Liver (tissue), 9 donors: ENCODE data around the gene ITLN2. TPM values are rescaled to one million over a fixed set of nuclear protein-coding genes. Genes with fewer than 3 reads are reported as not detected.
"Not testable (repeated sequence)": the region's sequence is repeated elsewhere in the genome, so short reads cannot be mapped to it uniquely, and the experiment has no call there.

Source experiments
- DNase-seq: peaks from one replicate; pipeline ENCODE4 v3.0.0-alpha.2; 2017; ENCODE audit warnings: low spot score
- H3K27ac ChIP-seq, 2 donors: one replicate each; pipeline ENCODE4 v1.7.0; 2013; ENCODE audit warnings: inconsistent platforms in 2 of 2, low read length in 2 of 2, control low read depth in 1 of 2, low read depth in 1 of 2, mild to moderate bottlenecking in 1 of 2
- H3K27me3 ChIP-seq, 4 donors: one replicate each; pipeline versions ENCODE4 v1.6.1 to v1.7.0; 2013; ENCODE audit warnings: low read length in 3 of 4, inconsistent platforms in 1 of 4, mild to moderate bottlenecking in 1 of 4, moderate library complexity in 1 of 4; ENCODE audit not compliant: control insufficient read depth in 4 of 4, insufficient read depth in 4 of 4
- H3K36me3 ChIP-seq, 4 donors: one replicate each; pipeline versions ENCODE4 v1.6.1 to v1.7.0; 2013; ENCODE audit warnings: low read length in 3 of 4, mild to moderate bottlenecking in 3 of 4, low read depth in 1 of 4, moderate library complexity in 1 of 4; ENCODE audit not compliant: control insufficient read depth in 4 of 4, insufficient read depth in 3 of 4
- H3K4me1 ChIP-seq, 4 donors: one replicate each; pipeline versions ENCODE4 v1.6.1 to v1.7.0; 2013; ENCODE audit warnings: low read length in 3 of 4, mild to moderate bottlenecking in 3 of 4, moderate library complexity in 1 of 4; ENCODE audit not compliant: control insufficient read depth in 4 of 4, insufficient read depth in 4 of 4
- H3K4me3 ChIP-seq, 3 donors: one replicate each; pipeline versions ENCODE4 v1.6.1 to v1.7.0; 2013; ENCODE audit warnings: low read length in 3 of 3, control low read depth in 1 of 3, low read depth in 1 of 3, mild to moderate bottlenecking in 1 of 3
- H3K9ac ChIP-seq, 2 donors: one replicate each; pipeline ENCODE4 v1.7.0; 2013; ENCODE audit warnings: low read length in 2 of 2, mild to moderate bottlenecking in 2 of 2, moderate library complexity in 2 of 2, control low read depth in 1 of 2, low read depth in 1 of 2
- H3K9me3 ChIP-seq, 4 donors: one replicate each; pipeline versions ENCODE4 v1.6.1 to v1.7.0; 2013; ENCODE audit warnings: low read length in 3 of 4; ENCODE audit not compliant: control insufficient read depth in 4 of 4
- CTCF ChIP-seq: fragments of 150-350 bp; IDR thresholded peaks from 2 replicates; pipeline ENCODE4 v1.5.1; 2017; ENCODE audit warnings: improper control_type of control experiment, low read depth, low read length; ENCODE audit not compliant: missing input control
- FOXA1 ChIP-seq: IDR thresholded peaks from 2 replicates; pipeline ENCODE4 v1.6.1; 2016; ENCODE audit warnings: antibody characterized with exemption
- FOXA2 ChIP-seq: IDR thresholded peaks from 2 replicates; pipeline ENCODE4 v1.6.1; 2016; ENCODE audit warnings: antibody characterized with exemption
- HNF4A ChIP-seq, 2 donors: conservative IDR thresholded peaks; 2 replicates each; pipeline ENCODE4 v1.6.1; 2016; ENCODE audit warnings: antibody characterized with exemption in 2 of 2, mild to moderate bottlenecking in 2 of 2
- HNF4G ChIP-seq: IDR thresholded peaks from 2 replicates; pipeline ENCODE4 v1.6.1; 2016; ENCODE audit warnings: antibody characterized with exemption
- JUND ChIP-seq, 2 donors: IDR thresholded peaks; 2 replicates each; pipeline ENCODE4 v1.6.1; 2016; ENCODE audit warnings: antibody characterized with exemption in 2 of 2
- NR2F2 ChIP-seq: IDR thresholded peaks from 2 replicates; pipeline ENCODE4 v1.6.1; 2016; ENCODE audit warnings: antibody characterized with exemption
- RAD21 ChIP-seq, 2 donors: IDR thresholded peaks; 2 replicates each; pipeline ENCODE4 v1.6.1; 2016; ENCODE audit warnings: antibody characterized with exemption in 2 of 2, mild to moderate bottlenecking in 2 of 2
- REST ChIP-seq: IDR thresholded peaks from 2 replicates; pipeline ENCODE4 v1.6.1; 2016; ENCODE audit warnings: antibody characterized with exemption, mild to moderate bottlenecking
- RXRA ChIP-seq, 2 donors: IDR thresholded peaks; 2 replicates each; pipeline ENCODE4 v1.6.1; 2017 to 2018; ENCODE audit warnings: antibody characterized with exemption in 2 of 2, mild to moderate bottlenecking in 1 of 2
- SP1 ChIP-seq: IDR thresholded peaks from 2 replicates; pipeline ENCODE4 v1.6.1; 2018; ENCODE audit warnings: antibody characterized with exemption, mild to moderate bottlenecking
- YY1 ChIP-seq: IDR thresholded peaks from 2 replicates; pipeline ENCODE4 v1.6.1; 2016; ENCODE audit warnings: antibody characterized with exemption, mild to moderate bottlenecking
- ZBTB33 ChIP-seq: IDR thresholded peaks from 2 replicates; pipeline ENCODE4 v1.6.1; 2016; ENCODE audit warnings: antibody characterized with exemption
- WGBS: extraction: QIAGEN DNeasy Blood & Tissue Kit; methylation state at CpG from one replicate; pipeline ENCODE4 v1.1.7; 2013; 5-methylcytosine and 5-hydroxymethylcytosine counted together
- polyA plus RNA-seq, 2 donors: library from polyadenylated mRNA; stranded (reverse) in 1 of 2; unstranded in 1 of 2; fragments of 200-250 nt in 1 of 2; fragments of >200 nt in 1 of 2; fragmentation: Nextera tagmentation in 1 of 2; extraction: Ambion mirVana in 1 of 2; gene quantifications; one replicate each; pipeline versions ENCODE4 v1.2.1 to v1.2.3, GENCODE V29; 2013 to 2015
- total RNA-seq, 2 donors: library from RNA; depleted of rRNA; stranded (reverse); fragments of >200 nt; gene quantifications; one replicate each; pipeline ENCODE4 v1.2.3, GENCODE V29; 2014
- donor health status: healthy.
- donor health status: healthy.
- donor health status: healthy.
- donor health status: healthy.
- donor health status: healthy.

The ITLN2 gene
- total and polyA plus RNA-seq, 4 donors = 0.12 to 0.50 TPM; not detected in 2

GRCh38 chr1:160924791-160925651, 29.6 kb downstream of the ITLN2 start (continued):
- TF ChIP-seq REST (no peak), FOXA1 (no peak), RAD21 (IDR thresholded peaks at IDR 0.05) (no peak), FOXA2 (no peak), NR2F2 (no peak), JUND (IDR thresholded peaks at IDR 0.05) (no peak)

DNA sequence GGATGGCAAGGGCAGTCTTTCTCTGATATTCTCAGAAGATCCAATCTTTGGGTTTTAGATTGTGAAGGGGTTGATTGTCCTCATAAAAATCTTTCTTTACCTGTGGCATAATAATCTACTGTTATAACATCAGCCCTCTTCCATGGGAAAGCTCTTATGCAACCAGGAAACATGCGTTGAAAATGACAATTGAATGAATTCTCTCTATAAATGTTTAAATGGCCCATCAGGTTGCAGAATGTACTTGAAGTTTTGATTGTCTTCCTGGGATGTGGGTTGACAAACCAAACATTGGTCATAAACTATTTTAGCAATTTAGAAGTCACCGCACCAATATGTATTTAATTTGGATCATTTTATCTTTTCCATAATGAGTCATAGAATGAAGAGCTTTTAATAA, 37.9 kb downstream of the ITLN2 start:
- no peak overlapping the region for H3K27ac ChIP-seq
- 92% methylated on average over 2 of the region's 2 CpGs for WGBS
- no peak overlapping the region for H3K9ac ChIP-seq
- no peak for DNase-seq
- H3K36me3 ChIP-seq = no peaks in the 10 kb centered on the region
- H3K4me3 ChIP-seq = no peak overlapping the region
- H3K27me3 ChIP-seq = peaks cover 0 to 2% (median 0%) of the 10 kb centered on the region in 4 donors
- TF ChIP-seq RAD21 (IDR thresholded peaks at IDR 0.05) = no peak
- TF ChIP-seq REST = no peak
- TF ChIP-seq FOXA2 = no peak
- TF ChIP-seq CTCF = no peak
- TF ChIP-seq YY1 = no peak
- TF ChIP-seq RXRA (IDR thresholded peaks at IDR 0.05) = no peak
- no peak for TF ChIP-seq HNF4A (conservative IDR thresholded peaks at IDR 0.05)
- TF ChIP-seq FOXA1 = no peak
- TF ChIP-seq NR2F2 = no peak
- TF ChIP-seq ZBTB33 = no peak
- no peak for TF ChIP-seq HNF4G
- no peak for TF ChIP-seq SP1
- H3K9me3 ChIP-seq = no peaks in the 10 kb centered on the region
- no peaks in the 10 kb centered on the region for H3K4me1 ChIP-seq

- WGBS = 91% methylated on average over 6 of the region's 6 CpGs
- H3K4me1 ChIP-seq, DNase-seq, H3K36me3 ChIP-seq, H3K9ac ChIP-seq, H3K27me3 ChIP-seq, H3K9me3 ChIP-seq, H3K4me3 ChIP-seq, H3K27ac ChIP-seq: not testable (repeated sequence)
Measured at GRCh38 chr1:160913229-160913628, 41.4 kb downstream of the ITLN2 start.
